Measurements from ENCODE around the gene SMR3A. TPM values are rescaled to one million over a fixed set of nuclear protein-coding genes. Genes with fewer than 3 reads are reported as not detected.

The SMR3A gene
- total RNA-seq, 2 donors from 2014 or later, result not detected

DNA sequence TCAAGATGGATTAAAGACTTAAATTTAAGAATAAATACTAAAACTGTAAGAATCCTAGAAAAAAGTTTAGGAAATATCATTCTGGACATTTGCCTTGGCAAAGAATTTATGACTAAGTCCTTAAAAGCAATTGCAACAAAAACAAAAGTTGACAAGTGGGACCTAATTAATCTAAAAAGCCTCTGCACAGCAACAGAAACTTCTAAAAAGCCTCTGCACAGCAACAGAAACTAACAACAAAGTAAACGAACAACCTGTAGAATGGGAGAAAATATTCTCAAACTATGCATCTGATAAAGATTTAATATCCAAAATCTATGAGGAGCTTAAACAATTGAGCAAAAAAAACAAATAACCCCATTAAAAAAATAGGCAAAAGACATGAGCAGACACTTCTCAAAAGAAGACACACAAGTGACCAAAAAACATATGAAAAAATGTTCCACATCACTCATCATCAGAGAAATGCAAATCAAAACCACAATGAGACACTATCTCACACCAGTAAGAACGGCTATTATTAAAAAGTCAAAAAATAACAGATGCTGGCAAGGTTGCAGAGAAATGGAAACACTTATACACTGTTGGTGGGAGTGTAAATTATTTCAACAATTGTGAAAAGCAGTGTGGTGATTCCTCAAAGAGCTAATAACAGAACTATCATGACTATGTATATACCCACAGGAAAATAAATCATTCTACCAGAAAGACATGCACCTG, 31.7 kb downstream of the SMR3A start:
- no peaks in the 10 kb centered on the region for H3K27me3 ChIP-seq
- no peak overlapping the region for H3K4me3 ChIP-seq
- no peak overlapping the region for H3K27ac ChIP-seq
- DNase-seq, result no peak
- intact Hi-C loops (cut with DNase I), result no loop called here
- no peaks in the 10 kb centered on the region for H3K36me3 ChIP-seq
- no peaks in the 10 kb centered on the region for H3K9me3 ChIP-seq
- H3K9ac ChIP-seq (ENCODE audit: low read depth in 2 of 2, low read length in 2 of 2), result no peak overlapping the region
- H3K4me1 ChIP-seq, result no peaks in the 10 kb centered on the region
- TF ChIP-seq, protein P1, sequence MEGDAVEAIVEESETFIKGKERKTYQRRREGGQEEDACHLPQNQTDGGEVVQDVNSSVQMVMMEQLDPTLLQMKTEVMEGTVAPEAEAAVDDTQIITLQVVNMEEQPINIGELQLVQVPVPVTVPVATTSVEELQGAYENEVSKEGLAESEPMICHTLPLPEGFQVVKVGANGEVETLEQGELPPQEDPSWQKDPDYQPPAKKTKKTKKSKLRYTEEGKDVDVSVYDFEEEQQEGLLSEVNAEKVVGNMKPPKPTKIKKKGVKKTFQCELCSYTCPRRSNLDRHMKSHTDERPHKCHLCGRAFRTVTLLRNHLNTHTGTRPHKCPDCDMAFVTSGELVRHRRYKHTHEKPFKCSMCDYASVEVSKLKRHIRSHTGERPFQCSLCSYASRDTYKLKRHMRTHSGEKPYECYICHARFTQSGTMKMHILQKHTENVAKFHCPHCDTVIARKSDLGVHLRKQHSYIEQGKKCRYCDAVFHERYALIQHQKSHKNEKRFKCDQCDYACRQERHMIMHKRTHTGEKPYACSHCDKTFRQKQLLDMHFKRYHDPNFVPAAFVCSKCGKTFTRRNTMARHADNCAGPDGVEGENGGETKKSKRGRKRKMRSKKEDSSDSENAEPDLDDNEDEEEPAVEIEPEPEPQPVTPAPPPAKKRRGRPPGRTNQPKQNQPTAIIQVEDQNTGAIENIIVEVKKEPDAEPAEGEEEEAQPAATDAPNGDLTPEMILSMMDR (IDR thresholded peaks at IDR 0.05), result no peak

DNA sequence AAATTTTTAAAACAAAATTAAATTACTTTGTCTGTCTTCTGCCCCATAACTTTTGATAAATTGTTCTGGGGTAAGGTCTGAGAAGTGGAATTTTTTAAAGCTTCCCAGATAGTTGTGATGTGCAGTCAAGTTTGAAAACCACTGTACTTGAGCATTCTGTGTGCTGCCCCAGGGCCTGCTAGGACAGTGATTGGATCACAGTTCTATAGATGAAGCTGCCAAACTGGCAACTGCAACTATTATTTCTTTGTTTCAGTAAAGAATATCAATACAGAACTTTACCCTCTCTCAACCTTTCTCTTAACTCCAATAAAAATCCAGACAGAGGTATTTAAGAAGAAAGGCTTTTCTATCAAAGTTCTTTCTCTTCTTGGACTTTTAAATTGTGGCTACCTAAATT, 37.0 kb downstream of the SMR3A start, which contains the start of gene OPRPN:
Gene OPRPN, plus strand, starts transcription at position 361 of the 400 bp plus-strand sequence. CDS start 1,346 bp downstream, outside the sequence.
- TF ChIP-seq, protein P1 (IDR thresholded peaks at IDR 0.05), result no peak
- Histone ChIP-seq H3K9me3 (no peaks in the 10 kb centered on the region), H3K4me1 (no peaks in the 10 kb centered on the region), H3K27me3 (no peaks in the 10 kb centered on the region), H3K36me3 (no peaks in the 10 kb centered on the region), H3K4me3 (no peak within 1 kb of the TSS), H3K9ac (ENCODE audit: low read depth in 2 of 2, low read length in 2 of 2) (no peak within 1 kb of the TSS), H3K27ac (no peak within 1 kb of the TSS)
- intact Hi-C loops (cut with DNase I), result no loop called here
- DNase-seq, result no peak

DNA sequence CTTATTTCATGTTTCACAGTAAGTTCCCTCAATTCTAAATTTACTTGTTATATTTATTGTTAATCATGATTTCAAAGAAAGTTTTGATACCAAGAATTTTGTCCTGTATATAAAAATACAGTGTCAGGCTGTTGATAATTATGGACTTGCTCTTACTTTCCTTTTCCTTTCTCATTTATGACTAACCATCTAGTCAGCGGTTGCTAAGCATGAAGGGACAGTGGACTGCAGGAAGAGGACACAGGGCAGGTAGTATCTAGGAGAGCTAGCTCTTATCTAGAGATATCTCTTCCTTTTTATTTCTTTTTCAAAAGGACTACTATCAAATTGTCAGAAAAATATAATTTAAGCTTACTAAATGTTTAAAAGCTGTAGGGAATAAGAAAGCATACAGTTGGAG, 38.8 kb downstream of the SMR3A start:
- intact Hi-C loops (cut with DNase I), result no loop called here
- Histone ChIP-seq H3K4me3 (no peak overlapping the region), H3K36me3 (no peaks in the 10 kb centered on the region), H3K9ac (ENCODE audit: low read depth in 2 of 2, low read length in 2 of 2) (no peak overlapping the region), H3K9me3 (no peaks in the 10 kb centered on the region), H3K27me3 (no peaks in the 10 kb centered on the region), H3K4me1 (no peaks in the 10 kb centered on the region), H3K27ac (no peak overlapping the region)
- DNase-seq, result no peak
- TF ChIP-seq, protein P1 (IDR thresholded peaks at IDR 0.05), result no peak

DNA sequence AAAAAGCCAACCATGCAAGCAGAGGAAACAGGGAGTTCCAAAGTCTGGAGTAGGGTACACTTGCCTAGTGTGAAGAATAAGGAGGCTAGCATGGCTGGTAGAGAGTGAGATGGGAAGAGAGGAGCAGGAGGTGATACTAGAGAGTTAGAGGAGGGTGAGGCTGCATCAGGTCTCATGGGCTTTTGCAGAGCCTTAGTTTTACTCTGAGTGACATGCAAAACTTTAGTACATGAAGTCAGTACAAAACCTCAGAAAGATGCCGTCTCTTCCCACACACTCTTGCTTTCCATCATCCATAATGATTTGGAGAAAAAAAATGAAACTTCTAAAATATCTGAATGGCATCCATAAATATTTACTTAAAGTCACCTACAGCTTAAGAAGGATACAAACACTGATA, 42.2 kb downstream of the SMR3A start:
- Histone ChIP-seq H3K4me3 (no peak overlapping the region), H3K27me3 (no peaks in the 10 kb centered on the region), H3K36me3 (no peaks in the 10 kb centered on the region), H3K9me3 (no peaks in the 10 kb centered on the region), H3K27ac (no peak overlapping the region), H3K9ac (ENCODE audit: low read depth in 2 of 2, low read length in 2 of 2) (no peak overlapping the region), H3K4me1 (no peaks in the 10 kb centered on the region)
- TF ChIP-seq, protein P1 (IDR thresholded peaks at IDR 0.05), result no peak
- intact Hi-C loops (cut with DNase I), result no loop called here
- no peak for DNase-seq

DNA sequence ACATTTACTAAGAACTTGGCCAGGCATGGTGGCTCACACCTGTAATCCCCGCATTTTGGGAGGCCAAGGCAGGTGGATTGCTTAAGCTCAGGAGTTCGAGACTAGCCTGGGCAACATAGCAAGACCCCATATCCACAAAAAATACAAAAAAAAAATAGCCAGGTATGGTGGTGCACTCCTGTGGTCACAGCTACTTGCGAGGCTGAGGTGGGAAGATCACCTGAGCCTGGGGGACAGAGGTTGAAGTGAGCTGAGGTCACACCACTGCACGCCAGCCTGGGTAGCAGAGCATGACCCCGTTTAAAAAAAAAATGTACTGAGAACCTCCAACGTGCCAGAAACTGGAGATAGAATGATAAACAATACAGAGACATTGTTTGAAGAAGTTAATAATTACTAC, 45.2 kb downstream of the SMR3A start:
- TF ChIP-seq, protein P1 (IDR thresholded peaks at IDR 0.05), result no peak
- H3K9ac ChIP-seq (ENCODE audit: low read depth in 2 of 2, low read length in 2 of 2), result no peak overlapping the region
- no peak overlapping the region for H3K4me3 ChIP-seq
- H3K36me3 ChIP-seq, result no peaks in the 10 kb centered on the region
- no peaks in the 10 kb centered on the region for H3K9me3 ChIP-seq
- H3K4me1 ChIP-seq, result no peaks in the 10 kb centered on the region
- no peak overlapping the region for H3K27ac ChIP-seq
- no peaks in the 10 kb centered on the region for H3K27me3 ChIP-seq
- DNase-seq, result no peak
- intact Hi-C loops (cut with DNase I), result no loop called here

Other genes with a start within 250 kb of the SMR3A start
- not detected for gene PRR27, start 206.5 kb upstream of the SMR3A start, total RNA-seq
- gene ODAM, start 165.0 kb upstream of the SMR3A start, total RNA-seq, result under 1 TPM in 1 of 2 donors, not detected in 1; 0.90 TPM
- under 1 TPM in 1 of 2 donors, not detected in 1; 0.49 TPM for gene FDCSP, start 134.6 kb upstream of the SMR3A start, total RNA-seq
- not detected for gene CSN3, start 118.2 kb upstream of the SMR3A start, total RNA-seq
- not detected for gene CABS1, start 25.8 kb upstream of the SMR3A start, total RNA-seq
- gene SMR3B, start 22.4 kb downstream of the SMR3A start, total RNA-seq, result not detected
- not detected for gene OPRPN, start 37.2 kb downstream of the SMR3A start, total RNA-seq
- gene MUC7, start 111.4 kb downstream of the SMR3A start, total RNA-seq, result not detected
- not detected for gene AMTN, start 157.8 kb downstream of the SMR3A start, total RNA-seq
- not detected for gene AMBN, start 231.5 kb downstream of the SMR3A start, total RNA-seq